Retinal pigment epithelial cell (primary cell): ENCODE measurements around the gene MMP11.

Experiments
- DNase-seq: peaks from one replicate; pipeline ENCODE4 v3.0.0-alpha.2; 2010; ENCODE audit warnings: low read depth
- H3K4me3 ChIP-seq: 2 replicates; pipeline ENCODE4 v1.5.1; 2011; ENCODE audit warnings: mild to moderate bottlenecking, low read length, control low read depth, moderate library complexity
- CTCF ChIP-seq: conservative IDR thresholded peaks from 2 replicates; pipeline ENCODE4 v1.5.1; 2011; ENCODE audit warnings: low read depth, low read length, control low read depth, inconsistent platforms

Gene MMP11

GRCh38 chr22:23760056-23760455 is 12.6 kb upstream of the MMP11 start:
- no peak for DNase-seq
- H3K4me3 ChIP-seq, result no peak overlapping the region
- TF ChIP-seq CTCF, result no peak

DNA sequence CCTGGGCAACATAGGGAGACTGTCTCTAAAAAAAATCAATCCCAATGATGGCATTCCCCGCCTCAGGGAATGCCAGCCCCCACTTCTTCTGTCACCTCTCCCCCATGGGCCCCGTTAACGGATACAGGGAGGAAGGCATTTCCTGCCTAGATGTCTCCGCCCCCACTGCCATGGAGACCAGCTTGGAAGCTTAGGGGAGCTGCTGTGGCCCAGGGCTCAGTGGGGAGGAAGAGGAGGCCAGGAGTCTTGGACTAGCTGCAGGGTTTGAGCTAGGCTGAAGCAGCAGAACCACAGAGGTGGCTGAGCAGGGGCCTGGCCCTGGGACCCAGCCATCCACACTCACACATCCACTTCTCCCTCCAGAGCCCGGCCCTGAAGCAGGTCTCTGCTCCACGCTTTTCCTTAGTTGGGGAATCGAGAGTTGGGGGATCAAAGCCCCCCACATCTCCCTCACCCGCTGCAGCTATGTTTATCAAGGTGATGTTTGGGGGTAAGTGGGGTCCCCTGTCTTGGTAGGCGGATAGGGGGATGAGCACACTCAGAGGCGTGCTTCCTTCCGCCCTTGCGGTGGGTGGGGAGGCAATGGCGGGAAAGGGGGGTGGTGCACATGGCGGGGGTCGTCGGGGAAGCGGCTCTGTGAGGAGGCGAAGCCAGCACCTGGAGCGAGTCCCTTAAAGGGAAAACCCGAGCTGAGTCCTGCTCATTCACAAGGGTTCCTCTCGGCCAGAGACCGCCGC is 9.6 kb upstream of the MMP11 start, which contains the start of gene C22orf15:
Gene C22orf15, plus strand, starts transcription at position 149 of the 737 bp plus-strand sequence. Its CDS starts 317 bp downstream, at position 466.
- no peak for TF ChIP-seq CTCF
- no peak for DNase-seq

GRCh38 chr22:23763579-23763945 is 9.1 kb upstream of the MMP11 start:
- peak overlapping the region; percentile 32 for H3K4me3 ChIP-seq
- TF ChIP-seq CTCF, result no peak
- DNase-seq, result no peak

More for the DNA sequence above, 9.6 kb upstream of the MMP11 start, which contains the start of gene C22orf15:
- H3K4me3 ChIP-seq, result peak within 1 kb of the TSS; percentile 32

GRCh38 chr22:23763954-23764353 is 8.7 kb upstream of the MMP11 start:
- no peak overlapping the region for H3K4me3 ChIP-seq
- TF ChIP-seq CTCF, result no peak
- no peak for DNase-seq

- no peak for DNase-seq
- H3K4me3 ChIP-seq, result no peak overlapping the region
- no peak for TF ChIP-seq CTCF
Observed at GRCh38 chr22:23764899-23765881, 7.5 kb upstream of the MMP11 start.

DNA sequence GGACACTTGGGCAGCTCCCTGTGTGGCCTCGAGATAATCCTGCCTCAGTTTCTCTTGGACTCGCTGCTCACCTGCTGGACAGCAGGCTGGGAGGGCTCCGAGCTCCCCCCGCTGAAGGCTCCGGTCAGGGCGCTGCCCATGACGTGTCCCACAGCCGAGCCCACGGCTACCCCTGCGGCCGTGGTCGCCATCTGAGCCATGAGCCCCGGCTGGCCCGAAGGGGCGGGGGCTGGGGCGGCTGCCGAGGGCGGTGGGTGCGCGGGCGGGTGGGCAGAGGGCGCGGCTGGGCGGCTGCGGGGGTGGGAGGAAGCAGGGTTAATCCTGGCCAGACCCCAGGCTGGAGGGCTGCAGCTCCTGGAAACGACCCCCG is 5.4 kb upstream of the MMP11 start:
- no peak for DNase-seq
- TF ChIP-seq CTCF, result no peak
- peak overlapping the region; percentile 64 for H3K4me3 ChIP-seq
